GM12873 (cell line): ENCODE data around the gene SUN3.

ENCODE experiments used
- TF ChIP-seq, protein P1 (sequence below): IDR thresholded peaks from 2 replicates; pipeline ENCODE4 v1.5.1; 2012; ENCODE audit warnings: low read depth, mild to moderate bottlenecking, moderate library complexity, low read length, control low read depth; ENCODE audit not compliant: insufficient read depth; ENCODE audit errors: missing control alignments

Gene SUN3

DNA sequence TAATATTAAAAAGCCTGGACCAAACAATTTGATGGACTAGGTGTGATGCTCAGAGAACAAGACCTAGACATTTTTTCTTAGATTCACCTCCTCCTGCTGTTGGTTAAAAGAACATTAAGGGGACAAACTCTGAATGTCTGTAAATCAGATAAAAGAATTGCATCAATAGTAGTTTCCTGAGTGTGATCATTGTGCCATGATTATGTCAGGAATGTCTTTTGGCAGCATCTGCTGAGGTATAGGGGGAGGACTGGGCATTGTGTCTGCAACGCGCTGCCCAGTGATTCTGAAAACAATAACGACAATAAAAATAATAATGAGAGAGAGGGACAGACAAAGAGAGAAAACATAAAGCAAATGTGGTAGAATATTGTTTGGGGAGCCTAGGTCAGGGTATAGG is 13.3 kb upstream of the SUN3 start:
- TF ChIP-seq, protein P1, sequence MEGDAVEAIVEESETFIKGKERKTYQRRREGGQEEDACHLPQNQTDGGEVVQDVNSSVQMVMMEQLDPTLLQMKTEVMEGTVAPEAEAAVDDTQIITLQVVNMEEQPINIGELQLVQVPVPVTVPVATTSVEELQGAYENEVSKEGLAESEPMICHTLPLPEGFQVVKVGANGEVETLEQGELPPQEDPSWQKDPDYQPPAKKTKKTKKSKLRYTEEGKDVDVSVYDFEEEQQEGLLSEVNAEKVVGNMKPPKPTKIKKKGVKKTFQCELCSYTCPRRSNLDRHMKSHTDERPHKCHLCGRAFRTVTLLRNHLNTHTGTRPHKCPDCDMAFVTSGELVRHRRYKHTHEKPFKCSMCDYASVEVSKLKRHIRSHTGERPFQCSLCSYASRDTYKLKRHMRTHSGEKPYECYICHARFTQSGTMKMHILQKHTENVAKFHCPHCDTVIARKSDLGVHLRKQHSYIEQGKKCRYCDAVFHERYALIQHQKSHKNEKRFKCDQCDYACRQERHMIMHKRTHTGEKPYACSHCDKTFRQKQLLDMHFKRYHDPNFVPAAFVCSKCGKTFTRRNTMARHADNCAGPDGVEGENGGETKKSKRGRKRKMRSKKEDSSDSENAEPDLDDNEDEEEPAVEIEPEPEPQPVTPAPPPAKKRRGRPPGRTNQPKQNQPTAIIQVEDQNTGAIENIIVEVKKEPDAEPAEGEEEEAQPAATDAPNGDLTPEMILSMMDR: no peak

- TF ChIP-seq, protein P1: no peak
Measured at GRCh38 chr7:48041653-48041970, 12.7 kb upstream of the SUN3 start.

GRCh38 chr7:48040944-48041652 is 12.2 kb upstream of the SUN3 start:
- TF ChIP-seq, protein P1: no peak

DNA sequence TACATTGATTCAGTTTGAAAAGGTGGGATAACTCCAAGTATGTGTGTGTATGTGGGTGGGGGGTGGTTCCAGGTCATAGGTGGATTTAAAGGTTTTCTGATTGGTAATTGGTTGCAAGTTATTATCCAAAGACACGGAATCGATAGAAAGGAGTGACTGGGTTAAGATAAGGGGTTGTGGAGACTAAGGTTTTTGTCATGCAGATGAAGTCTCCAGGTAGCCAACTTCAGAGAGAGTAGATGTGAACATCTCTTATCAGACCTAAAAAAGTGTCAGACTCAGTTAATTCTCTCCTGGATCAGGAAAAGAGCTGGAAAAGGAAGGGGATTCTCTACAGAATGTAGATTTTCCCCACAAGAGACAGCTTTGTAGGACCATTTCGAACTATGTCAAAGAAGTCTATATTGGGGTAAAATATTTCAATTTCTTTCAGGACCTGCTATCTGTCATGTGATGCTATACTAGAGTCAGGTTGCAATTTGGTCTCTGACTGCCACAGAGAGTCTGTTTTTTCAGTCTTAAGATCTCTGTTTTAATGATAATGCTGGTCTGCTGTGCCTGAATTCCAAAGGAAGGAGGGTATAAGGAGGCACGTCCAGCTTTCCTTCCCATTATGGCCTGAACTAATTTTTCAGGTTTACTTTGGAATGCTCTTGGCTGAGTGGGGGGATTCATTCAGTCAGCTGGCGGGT is 10.1 kb upstream of the SUN3 start:
- TF ChIP-seq, protein P1: no peak

- TF ChIP-seq, protein P1: no peak
Measured at GRCh38 chr7:48035967-48036478, 7.1 kb upstream of the SUN3 start.

DNA sequence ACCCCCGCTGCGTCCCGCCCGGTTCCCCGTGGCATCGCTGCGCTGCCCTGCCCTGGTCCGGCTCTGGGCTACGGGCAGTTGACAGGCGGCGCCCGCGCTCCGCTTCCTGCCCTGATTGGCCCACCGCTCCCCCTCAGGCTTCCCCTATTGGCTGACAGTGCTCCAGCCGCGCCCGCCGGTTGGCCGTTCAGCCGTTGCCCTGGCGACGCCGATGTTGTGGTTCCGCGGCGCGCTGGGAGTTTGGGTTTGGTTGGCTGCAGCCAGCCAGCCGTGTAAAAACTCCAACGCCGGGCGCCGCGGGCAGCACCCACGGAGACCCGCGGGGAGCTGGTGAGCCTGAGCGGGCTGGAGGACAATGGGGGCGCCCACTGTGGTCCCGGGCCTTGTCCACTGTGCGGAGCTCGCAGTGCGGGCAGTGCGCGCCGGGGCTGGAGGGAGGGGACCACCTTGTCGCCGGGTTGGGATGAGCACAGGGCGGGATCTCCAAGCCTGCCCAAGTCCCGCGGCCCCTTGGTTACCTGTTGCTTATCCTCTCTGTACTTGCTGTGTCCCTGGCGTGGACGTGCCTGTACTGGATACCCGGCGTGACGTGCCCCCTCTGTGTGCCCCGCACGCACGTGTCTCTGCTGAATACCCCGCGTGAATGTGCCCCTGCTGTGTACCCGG is 6.5 kb upstream of the SUN3 start, which contains the start of gene C7orf57:
TSS of gene C7orf57 (plus strand) at position 243 of the 666 bp plus-strand sequence. CDS start 766 bp downstream, outside the sequence.
- TF ChIP-seq, protein P1: peak; percentile 9

- TF ChIP-seq, protein P1: no peak
Measured at GRCh38 chr7:48033922-48034321, 5.0 kb upstream of the SUN3 start.
